Tibial nerve (tissue), 3 donors: Measurements from ENCODE around the gene FOXQ1.

Source experiments
- CTCF ChIP-seq, 5 experiments: fragments of 200-600 bp in 3 of 5; fragments of 450-650 bp in 2 of 5; sonication (generic) in 3 of 5; IDR thresholded peaks; one replicate each; pipeline ENCODE4 v1.5.1; 2016 to 2019; ENCODE audit warnings: antibody characterized with exemption in 5 of 5, mild to moderate bottlenecking in 3 of 5, moderate library complexity in 2 of 5
- POLR2A ChIP-seq, 2 donors: fragments of 450-650 bp; IDR thresholded peaks; one replicate each; pipeline ENCODE4 v1.6.1; 2017; ENCODE audit warnings: antibody characterized with exemption in 2 of 2, mild to moderate bottlenecking in 2 of 2, moderate library complexity in 2 of 2

GRCh38 chr6:1264619-1265445 is 47.1 kb upstream of the FOXQ1 start:
- TF ChIP-seq CTCF (IDR thresholded peaks at IDR 0.05) (no peak), POLR2A (IDR thresholded peaks at IDR 0.05) (no peak)
